MM.1S (cell line): ENCODE data around the gene SGSH.
A peak's percentile ranks its signal among the peaks of the same experiment; 100 is the strongest.

Experiments used
- DNase-seq: peaks from one replicate; pipeline ENCODE4 v3.0.0-alpha.2; 2015
- H2AFZ ChIP-seq: fragments of 300-600 bp; sonication (generic); 2 replicates; pipeline ENCODE4 v1.6.0; 2016; ENCODE audit warnings: antibody characterized with exemption, low read length
- H3F3A ChIP-seq: fragments of 300-600 bp; sonication (generic); 2 replicates; pipeline ENCODE4 v1.6.1; 2016; ENCODE audit warnings: mild to moderate bottlenecking, antibody characterized with exemption, low read length, moderate library complexity, mixed read lengths; ENCODE audit not compliant: insufficient read depth
- H3K27ac ChIP-seq: fragments of 300-600 bp; sonication (generic); 2 replicates; pipeline ENCODE4 v1.5.1; 2016; ENCODE audit warnings: mild to moderate bottlenecking, low read length
- H3K27me3 ChIP-seq: fragments of 300-600 bp; sonication (generic); replicated peaks from 2 replicates; pipeline ENCODE4 v1.6.0; 2016; ENCODE audit warnings: low read length; ENCODE audit not compliant: insufficient read depth
- H3K36me3 ChIP-seq: fragments of 300-600 bp; sonication (generic); replicated peaks from 2 replicates; pipeline ENCODE4 v1.6.1; 2016; ENCODE audit warnings: mild to moderate bottlenecking, low read length, mixed read lengths; ENCODE audit not compliant: insufficient read depth
- H3K4me1 ChIP-seq: fragments of 300-600 bp; sonication (generic); 2 replicates; pipeline ENCODE4 v1.6.1; 2016; ENCODE audit warnings: low read length, mixed read lengths
- H3K4me2 ChIP-seq: fragments of 300-600 bp; sonication (generic); 2 replicates; pipeline ENCODE4 v1.6.0; 2016; ENCODE audit warnings: low read depth, low read length
- H3K4me3 ChIP-seq: fragments of 300-600 bp; sonication (generic); 2 replicates; pipeline ENCODE4 v1.5.1; 2016; ENCODE audit warnings: low read length, mixed read lengths
- H3K79me2 ChIP-seq: fragments of 300-600 bp; sonication (generic); 2 replicates; pipeline ENCODE4 v1.6.1; 2016; ENCODE audit warnings: mixed run types, low read length, mixed read lengths
- H3K9ac ChIP-seq: fragments of 300-600 bp; sonication (generic); 2 replicates; pipeline ENCODE4 v1.6.1; 2016; ENCODE audit warnings: low read length, mixed read lengths
- H3K9me2 ChIP-seq: fragments of 300-600 bp; sonication (generic); replicated peaks from 2 replicates; pipeline ENCODE4 v1.6.1; 2016; ENCODE audit warnings: mild to moderate bottlenecking, low read length, mixed read lengths; ENCODE audit not compliant: insufficient read depth
- H3K9me3 ChIP-seq: fragments of 300-600 bp; sonication (generic); replicated peaks from 2 replicates; pipeline ENCODE4 v1.6.1; 2016; ENCODE audit warnings: mild to moderate bottlenecking, low read length, mixed read lengths; ENCODE audit not compliant: insufficient read depth
- H4K20me1 ChIP-seq: fragments of 300-600 bp; sonication (generic); 2 replicates; pipeline ENCODE4 v1.6.1; 2016; ENCODE audit warnings: mild to moderate bottlenecking, low read length, moderate library complexity, mixed read lengths; ENCODE audit not compliant: insufficient read depth
- CTCF ChIP-seq: fragments of 300-600 bp; sonication (generic); IDR thresholded peaks from 2 replicates; pipeline ENCODE4 v1.5.1; 2016; ENCODE audit warnings: antibody characterized with exemption, low read length, mixed read lengths
- EZH2 ChIP-seq: fragments of 300-600 bp; sonication (generic); optimal IDR thresholded peaks from 2 replicates; pipeline ENCODE3; 2017; ENCODE audit warnings: low read depth, mild to moderate bottlenecking, antibody characterized with exemption, low read length, mixed read lengths
- EZH2phosphoT487 ChIP-seq: fragments of 300-600 bp; sonication (generic); IDR thresholded peaks from 2 replicates; pipeline ENCODE4 v1.6.1; 2018; ENCODE audit warnings: antibody characterized with exemption, low read length

Gene SGSH

GRCh38 chr17:80254396-80255251 lies 34.5 kb upstream of the SGSH start:
- H3K9me3 ChIP-seq: no peaks in the 10 kb centered on the region
- H2AFZ ChIP-seq: peak overlapping the region; percentile 98
- H3K4me3 ChIP-seq: peak overlapping the region; percentile 38
- DNase-seq: peak; percentile 95
- H3K9me2 ChIP-seq: no peaks in the 10 kb centered on the region
- H3K27me3 ChIP-seq: no peaks in the 10 kb centered on the region
- peak overlapping the region; percentile 83 for H3K4me2 ChIP-seq
- TF ChIP-seq CTCF (no peak), EZH2phosphoT487 (no peak), EZH2 (no peak)
- H3F3A ChIP-seq: peaks cover 21% of the 10 kb centered on the region
- H3K79me2 ChIP-seq: no peaks in the 10 kb centered on the region
- no peaks in the 10 kb centered on the region for H4K20me1 ChIP-seq
- no peaks in the 10 kb centered on the region for H3K36me3 ChIP-seq
- H3K27ac ChIP-seq: peak overlapping the region; percentile 88
- H3K4me1 ChIP-seq: peaks cover 9% of the 10 kb centered on the region
- peak overlapping the region; percentile 43; the same call in 1 of the 2 replicates for H3K9ac ChIP-seq

- Histone ChIP-seq H3K4me3 (no peak overlapping the region), H3K36me3 (no peaks in the 10 kb centered on the region), H3K9me2 (no peaks in the 10 kb centered on the region), H3K79me2 (no peaks in the 10 kb centered on the region), H3K27ac (no peak overlapping the region), H3K4me1 (peaks cover 9% of the 10 kb centered on the region), H3K9me3 (no peaks in the 10 kb centered on the region), H3F3A (peaks cover 16% of the 10 kb centered on the region), H3K4me2 (no peak overlapping the region), H3K27me3 (no peaks in the 10 kb centered on the region), H2AFZ (no peak overlapping the region), H4K20me1 (no peaks in the 10 kb centered on the region), H3K9ac (no peak overlapping the region)
- DNase-seq: no peak
- TF ChIP-seq EZH2: no peak
- TF ChIP-seq CTCF: no peak
- TF ChIP-seq EZH2phosphoT487: no peak
Measured at GRCh38 chr17:80253631-80254395, 33.7 kb upstream of the SGSH start.

- Histone ChIP-seq H3K27me3 (no peaks in the 10 kb centered on the region), H3K9me2 (no peaks in the 10 kb centered on the region), H3K4me3 (no peak overlapping the region), H3K27ac (no peak overlapping the region), H2AFZ (no peak overlapping the region), H3K36me3 (no peaks in the 10 kb centered on the region), H4K20me1 (no peaks in the 10 kb centered on the region), H3K79me2 (no peaks in the 10 kb centered on the region), H3K4me2 (no peak overlapping the region), H3K9ac (no peak overlapping the region), H3K4me1 (peaks cover 9% of the 10 kb centered on the region), H3F3A (peaks cover 12% of the 10 kb centered on the region), H3K9me3 (no peaks in the 10 kb centered on the region)
- DNase-seq: peak; percentile 63
- TF ChIP-seq EZH2 (no peak), CTCF (peak; percentile 52), EZH2phosphoT487 (no peak)
Measured at GRCh38 chr17:80252871-80253270, 32.7 kb upstream of the SGSH start.
